Osteocyte (in vitro differentiated cells): Measurements from ENCODE around the gene RIT1. TPM values are rescaled to one million over a fixed set of nuclear protein-coding genes. Genes with fewer than 3 reads are reported as not detected.
"Not testable (repeated sequence)": the region's sequence is repeated elsewhere in the genome, so short reads cannot be mapped to it uniquely, and the experiment has no call there.

Experiments
- DNase-seq: peaks from one replicate; pipeline ENCODE4 v3.0.0; 2021; ENCODE audit warnings: mixed read lengths; ENCODE audit not compliant: unreplicated experiment; ENCODE audit errors: extremely low spot score
- H3K27ac Mint-ChIP-seq: one replicate; pipeline ENCODE4 v1.8.0; 2021; ENCODE audit warnings: mild to moderate bottlenecking, mixed read lengths; ENCODE audit not compliant: unreplicated experiment
- H3K27me3 Mint-ChIP-seq: one replicate; pipeline ENCODE4 v1.8.0; 2021; ENCODE audit warnings: mixed read lengths; ENCODE audit not compliant: unreplicated experiment
- H3K36me3 Mint-ChIP-seq: one replicate; pipeline ENCODE4 v1.8.0; 2021; ENCODE audit warnings: mixed read lengths; ENCODE audit not compliant: unreplicated experiment
- H3K4me1 Mint-ChIP-seq: one replicate; pipeline ENCODE4 v1.8.0; 2021; ENCODE audit warnings: mixed read lengths; ENCODE audit not compliant: unreplicated experiment
- H3K4me3 Mint-ChIP-seq: one replicate; pipeline ENCODE4 v1.8.0; 2021; ENCODE audit warnings: mild to moderate bottlenecking, moderate library complexity, mixed read lengths; ENCODE audit not compliant: unreplicated experiment
- H3K9me3 Mint-ChIP-seq: one replicate; pipeline ENCODE4 v1.8.0; 2021; ENCODE audit warnings: mixed read lengths; ENCODE audit not compliant: unreplicated experiment
- total RNA-seq: library from RNA; stranded (reverse); gene quantifications from 2 replicates; pipeline ENCODE4 v1.2.1, GENCODE V29; 2021
- TF ChIP-seq, protein P1 (sequence below): fragments of 200-600 bp; sonication (generic); IDR thresholded peaks from 2 replicates; pipeline ENCODE4 v1.5.0; 2021; ENCODE audit warnings: antibody characterized with exemption, mild to moderate bottlenecking, moderate library complexity

Gene RIT1
- total RNA-seq, 1 donor from 2014 or later = 45.6 TPM

- Mint-ChIP-seq H3K36me3 (peaks cover 47% of the 10 kb centered on the region), H3K4me1 (no peaks in the 10 kb centered on the region), H3K27ac (no peak overlapping the region), H3K9me3 (no peaks in the 10 kb centered on the region), H3K27me3 (no peaks in the 10 kb centered on the region), H3K4me3 (no peak overlapping the region)
- TF ChIP-seq, protein P1, sequence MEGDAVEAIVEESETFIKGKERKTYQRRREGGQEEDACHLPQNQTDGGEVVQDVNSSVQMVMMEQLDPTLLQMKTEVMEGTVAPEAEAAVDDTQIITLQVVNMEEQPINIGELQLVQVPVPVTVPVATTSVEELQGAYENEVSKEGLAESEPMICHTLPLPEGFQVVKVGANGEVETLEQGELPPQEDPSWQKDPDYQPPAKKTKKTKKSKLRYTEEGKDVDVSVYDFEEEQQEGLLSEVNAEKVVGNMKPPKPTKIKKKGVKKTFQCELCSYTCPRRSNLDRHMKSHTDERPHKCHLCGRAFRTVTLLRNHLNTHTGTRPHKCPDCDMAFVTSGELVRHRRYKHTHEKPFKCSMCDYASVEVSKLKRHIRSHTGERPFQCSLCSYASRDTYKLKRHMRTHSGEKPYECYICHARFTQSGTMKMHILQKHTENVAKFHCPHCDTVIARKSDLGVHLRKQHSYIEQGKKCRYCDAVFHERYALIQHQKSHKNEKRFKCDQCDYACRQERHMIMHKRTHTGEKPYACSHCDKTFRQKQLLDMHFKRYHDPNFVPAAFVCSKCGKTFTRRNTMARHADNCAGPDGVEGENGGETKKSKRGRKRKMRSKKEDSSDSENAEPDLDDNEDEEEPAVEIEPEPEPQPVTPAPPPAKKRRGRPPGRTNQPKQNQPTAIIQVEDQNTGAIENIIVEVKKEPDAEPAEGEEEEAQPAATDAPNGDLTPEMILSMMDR = no peak
- DNase-seq = no peak
These were observed 11.0 kb downstream of the RIT1 start for GRCh38 chr1:155900161-155900560.

GRCh38 chr1:155899683-155900082 lies 11.5 kb downstream of the RIT1 start:
- Mint-ChIP-seq H3K4me3 (no peak overlapping the region), H3K27me3 (no peaks in the 10 kb centered on the region), H3K4me1 (no peaks in the 10 kb centered on the region), H3K9me3 (no peaks in the 10 kb centered on the region), H3K27ac (no peak overlapping the region), H3K36me3 (peaks cover 46% of the 10 kb centered on the region)
- DNase-seq = no peak
- TF ChIP-seq, protein P1 = no peak

GRCh38 chr1:155898888-155899287 lies 12.3 kb downstream of the RIT1 start:
- Mint-ChIP-seq H3K27me3 (no peaks in the 10 kb centered on the region), H3K9me3 (no peaks in the 10 kb centered on the region), H3K36me3 (peaks cover 38% of the 10 kb centered on the region), H3K27ac (no peak overlapping the region), H3K4me1 (peaks cover 4% of the 10 kb centered on the region), H3K4me3 (no peak overlapping the region)
- DNase-seq = no peak
- TF ChIP-seq, protein P1 = no peak

GRCh38 chr1:155897746-155898145 lies 13.4 kb downstream of the RIT1 start:
- Mint-ChIP-seq H3K27me3 (no peaks in the 10 kb centered on the region), H3K27ac (peak overlapping the region; percentile 31)

GRCh38 chr1:155896476-155896875 lies 14.7 kb downstream of the RIT1 start:
- not testable (repeated sequence) for H3K27me3 Mint-ChIP-seq, DNase-seq, H3K9me3 Mint-ChIP-seq, H3K4me3 Mint-ChIP-seq, H3K27ac Mint-ChIP-seq
- Mint-ChIP-seq H3K36me3 (peaks cover 31% of the 10 kb centered on the region), H3K4me1 (peaks cover 20% of the 10 kb centered on the region)

More at GRCh38 chr1:155897746-155898145, 13.4 kb downstream of the RIT1 start:
- H3K9me3 Mint-ChIP-seq = no peaks in the 10 kb centered on the region
- H3K4me3 Mint-ChIP-seq = no peak overlapping the region
- H3K4me1 Mint-ChIP-seq = peaks cover 15% of the 10 kb centered on the region
- TF ChIP-seq, protein P1 = no peak
- DNase-seq = no peak
- H3K36me3 Mint-ChIP-seq = peaks cover 34% of the 10 kb centered on the region

- H3K4me1 Mint-ChIP-seq = peaks cover 20% of the 10 kb centered on the region
- H3K27me3 Mint-ChIP-seq, H3K4me3 Mint-ChIP-seq: not testable (repeated sequence)
These were observed 15.5 kb downstream of the RIT1 start for GRCh38 chr1:155895617-155896016.

More at GRCh38 chr1:155895617-155896016, 15.5 kb downstream of the RIT1 start:
- H3K9me3 Mint-ChIP-seq, DNase-seq, H3K27ac Mint-ChIP-seq: not testable (repeated sequence)
- H3K36me3 Mint-ChIP-seq = peaks cover 30% of the 10 kb centered on the region
